ENCODE results near the gene FXN. TPM values are rescaled to one million over a fixed set of nuclear protein-coding genes. Genes with fewer than 3 reads are reported as not detected.
"Not testable (repeated sequence)": the region's sequence is repeated elsewhere in the genome, so short reads cannot be mapped to it uniquely, and the experiment has no call there.

The FXN gene
- total RNA-seq, 1 donor from 2014 or later, result 1.6 TPM

DNA sequence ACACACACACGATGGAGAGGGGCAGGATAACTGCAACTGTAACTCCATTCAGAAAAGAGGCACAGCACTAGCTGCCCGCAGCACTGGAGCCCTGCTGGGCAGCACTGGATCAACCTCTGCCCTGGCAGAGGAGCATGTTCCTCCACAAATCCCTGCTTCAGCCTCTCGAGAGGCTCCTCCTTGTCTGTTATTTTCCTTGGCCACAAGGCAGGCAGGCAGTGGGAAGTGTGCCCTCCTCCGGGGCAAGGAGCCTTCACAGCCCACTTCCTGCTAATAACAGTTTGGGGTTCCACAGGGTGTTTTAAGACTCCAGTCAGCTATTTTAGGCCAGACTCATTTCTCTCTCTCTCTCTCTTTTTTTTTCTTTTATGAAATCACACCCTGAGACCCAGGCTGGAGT is 11.8 kb downstream of the FXN start:
- TF ChIP-seq, protein P1, sequence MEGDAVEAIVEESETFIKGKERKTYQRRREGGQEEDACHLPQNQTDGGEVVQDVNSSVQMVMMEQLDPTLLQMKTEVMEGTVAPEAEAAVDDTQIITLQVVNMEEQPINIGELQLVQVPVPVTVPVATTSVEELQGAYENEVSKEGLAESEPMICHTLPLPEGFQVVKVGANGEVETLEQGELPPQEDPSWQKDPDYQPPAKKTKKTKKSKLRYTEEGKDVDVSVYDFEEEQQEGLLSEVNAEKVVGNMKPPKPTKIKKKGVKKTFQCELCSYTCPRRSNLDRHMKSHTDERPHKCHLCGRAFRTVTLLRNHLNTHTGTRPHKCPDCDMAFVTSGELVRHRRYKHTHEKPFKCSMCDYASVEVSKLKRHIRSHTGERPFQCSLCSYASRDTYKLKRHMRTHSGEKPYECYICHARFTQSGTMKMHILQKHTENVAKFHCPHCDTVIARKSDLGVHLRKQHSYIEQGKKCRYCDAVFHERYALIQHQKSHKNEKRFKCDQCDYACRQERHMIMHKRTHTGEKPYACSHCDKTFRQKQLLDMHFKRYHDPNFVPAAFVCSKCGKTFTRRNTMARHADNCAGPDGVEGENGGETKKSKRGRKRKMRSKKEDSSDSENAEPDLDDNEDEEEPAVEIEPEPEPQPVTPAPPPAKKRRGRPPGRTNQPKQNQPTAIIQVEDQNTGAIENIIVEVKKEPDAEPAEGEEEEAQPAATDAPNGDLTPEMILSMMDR (conservative IDR thresholded peaks at IDR 0.05; ENCODE audit: low read depth, low read length), result no peak
- no peak overlapping the region for H3K4me3 ChIP-seq (ENCODE audit: low read depth, low read length)
- DNase-seq (ENCODE audit: low read depth), result no peak

DNA sequence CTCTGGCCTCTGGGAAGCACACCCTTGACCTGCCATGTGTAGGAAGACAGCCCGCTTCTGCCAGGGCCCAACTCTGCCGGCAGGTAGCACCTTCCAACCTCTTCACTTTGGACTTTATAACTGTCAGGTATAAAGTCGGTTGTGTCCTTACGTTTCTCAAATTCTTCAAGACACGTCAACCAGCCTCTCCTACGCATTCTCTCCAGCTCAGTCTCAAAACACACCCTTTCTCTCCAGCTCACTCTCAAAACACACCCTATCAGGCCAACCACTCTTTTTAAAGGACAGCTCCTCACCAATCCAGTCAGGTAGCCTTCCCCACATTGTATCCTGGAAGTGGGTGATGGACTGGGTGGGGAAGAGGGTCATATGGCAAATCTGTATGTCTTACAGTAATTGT is 13.5 kb downstream of the FXN start:
- no peak overlapping the region for H3K4me3 ChIP-seq (ENCODE audit: low read depth, low read length)
- TF ChIP-seq, protein P1 (conservative IDR thresholded peaks at IDR 0.05; ENCODE audit: low read depth, low read length), result no peak
- no peak for DNase-seq (ENCODE audit: low read depth)

DNA sequence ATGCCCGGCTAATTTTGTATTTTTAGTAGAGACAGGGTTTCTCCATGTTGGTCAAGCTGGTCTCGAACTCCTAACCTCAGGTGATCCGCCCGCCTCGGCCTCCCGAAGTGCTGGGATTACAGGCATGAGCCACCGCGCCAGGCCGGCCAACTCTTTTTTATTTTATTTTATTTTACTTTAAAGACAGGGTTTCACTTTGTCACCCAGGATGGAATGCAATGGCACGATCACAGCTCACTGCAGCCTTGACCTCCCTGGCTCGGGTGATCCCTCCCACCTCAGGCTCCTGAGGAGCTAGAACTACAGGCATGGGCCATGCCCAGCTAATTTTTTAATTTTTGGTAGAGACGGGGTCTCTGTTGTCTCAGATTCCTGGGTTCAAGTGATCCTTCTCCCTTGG is 15.4 kb downstream of the FXN start:
- not testable (repeated sequence) for H3K4me3 ChIP-seq (ENCODE audit: low read depth, low read length); DNase-seq (ENCODE audit: low read depth)

DNA sequence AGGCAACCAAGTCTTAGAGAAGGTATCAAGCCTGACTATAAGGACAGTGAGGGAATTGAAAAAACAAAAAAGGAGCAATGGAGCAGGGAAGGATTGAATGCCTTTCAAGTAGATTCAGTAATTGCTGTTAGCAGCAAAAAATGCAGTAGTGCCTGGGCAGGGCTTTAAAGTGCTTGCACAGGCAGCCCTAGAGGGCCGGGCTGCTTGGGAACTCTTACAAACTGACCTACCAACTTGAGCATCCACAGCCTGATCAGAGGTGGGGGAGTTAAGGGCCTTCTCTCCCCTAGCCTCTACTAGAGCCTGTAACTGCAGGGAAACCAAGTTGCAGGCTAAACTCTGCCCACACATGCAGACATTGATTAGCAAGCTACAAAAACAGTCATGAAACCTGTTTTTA is 19.4 kb downstream of the FXN start:
- TF ChIP-seq, protein P1 (conservative IDR thresholded peaks at IDR 0.05; ENCODE audit: low read depth, low read length), result no peak

DNA sequence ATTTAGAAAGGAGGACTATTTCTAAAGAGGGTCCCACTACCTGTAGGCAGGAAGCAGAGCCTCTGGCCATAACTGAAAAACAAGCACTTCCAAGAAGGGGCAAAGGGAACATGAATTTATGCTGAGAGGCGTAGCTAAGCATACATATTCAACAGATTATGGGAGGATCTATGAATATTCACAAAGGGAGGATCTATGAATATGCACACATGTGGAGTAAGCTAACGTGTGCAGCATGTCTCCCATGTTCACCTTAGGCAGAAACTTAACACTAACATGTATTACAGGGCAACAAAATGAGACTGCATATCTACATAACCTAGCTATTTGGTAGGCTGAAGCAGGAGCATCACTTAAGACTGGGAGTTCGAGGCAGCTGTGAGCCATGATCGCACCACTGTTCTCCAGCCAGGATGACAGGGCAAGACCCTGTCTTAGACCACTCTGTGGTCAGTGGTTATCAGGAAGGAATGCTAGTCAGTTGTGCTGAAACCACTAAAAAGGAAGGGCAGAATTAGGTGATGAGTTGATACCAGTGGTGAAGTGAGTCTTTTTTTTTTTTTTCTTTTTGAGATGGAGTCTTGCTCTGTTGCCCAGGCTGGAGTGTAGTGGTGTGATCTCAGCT is 20.8 kb downstream of the FXN start:
- no peak for DNase-seq (ENCODE audit: low read depth)

More for the DNA sequence above, 19.4 kb downstream of the FXN start:
- no peak for DNase-seq (ENCODE audit: low read depth)
- no peak overlapping the region for H3K4me3 ChIP-seq (ENCODE audit: low read depth, low read length)

DNA sequence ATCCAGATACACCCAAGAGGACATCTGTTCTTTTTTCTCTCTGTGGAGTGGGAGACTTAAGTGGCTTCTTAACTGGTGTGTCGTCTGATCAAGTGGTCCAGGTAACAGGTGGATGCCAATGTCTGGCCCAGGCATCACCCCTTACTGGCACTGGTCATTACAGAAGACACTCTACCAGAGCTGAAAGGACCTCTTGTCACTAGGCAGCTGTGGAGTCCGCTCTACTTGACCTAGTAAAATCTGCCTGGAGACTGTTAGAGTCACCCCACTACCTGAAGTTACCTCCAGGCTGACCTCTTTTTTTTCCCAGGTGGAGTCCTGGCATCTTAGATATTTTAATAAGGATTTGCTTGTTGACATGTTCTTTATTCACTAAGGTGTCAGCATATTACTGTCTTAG is 22.5 kb downstream of the FXN start:
- no peak for DNase-seq (ENCODE audit: low read depth)
- TF ChIP-seq, protein P1 (conservative IDR thresholded peaks at IDR 0.05; ENCODE audit: low read depth, low read length), result no peak
- no peak overlapping the region for H3K4me3 ChIP-seq (ENCODE audit: low read depth, low read length)

More for the DNA sequence above, 20.8 kb downstream of the FXN start:
- no peak overlapping the region for H3K4me3 ChIP-seq (ENCODE audit: low read depth, low read length)
- TF ChIP-seq, protein P1 (conservative IDR thresholded peaks at IDR 0.05; ENCODE audit: low read depth, low read length), result no peak

DNA sequence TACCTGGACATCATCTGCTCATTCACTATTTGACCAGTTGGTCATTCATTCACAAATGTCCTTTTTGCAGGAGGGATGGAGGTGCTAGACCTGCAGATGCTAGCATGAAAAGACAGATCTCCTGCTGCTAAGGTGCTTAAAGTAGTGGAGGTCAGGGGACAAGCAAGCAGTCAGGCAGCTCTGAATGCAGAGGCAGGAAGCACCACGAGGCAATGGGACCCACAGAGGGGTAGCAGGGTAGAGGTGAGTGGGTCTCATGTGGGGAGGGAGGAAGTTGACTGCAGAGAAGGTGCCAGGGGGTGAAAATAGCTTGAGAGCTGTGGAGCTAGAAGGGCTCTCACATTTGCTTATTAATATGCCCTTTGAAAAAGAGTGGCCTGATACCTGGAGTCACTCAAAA is 25.2 kb downstream of the FXN start:
- TF ChIP-seq, protein P1 (conservative IDR thresholded peaks at IDR 0.05; ENCODE audit: low read depth, low read length), result no peak
- no peak for DNase-seq (ENCODE audit: low read depth)
- H3K4me3 ChIP-seq (ENCODE audit: low read depth, low read length), result no peak overlapping the region
